Endodermal cell (in vitro differentiated cells): Measurements from ENCODE around the gene TRIP12. TPM values are rescaled to one million over a fixed set of nuclear protein-coding genes. Genes with fewer than 3 reads are reported as not detected.

ENCODE experiments used
- DNase-seq: peaks from one replicate; pipeline ENCODE4 v3.0.0-alpha.2; 2017
- H3K27ac ChIP-seq: 2 replicates; pipeline ENCODE4 v1.5.1; 2013; ENCODE audit warnings: mild to moderate bottlenecking, low read depth, low read length, moderate library complexity
- H3K27me3 ChIP-seq: 2 replicates; pipeline ENCODE4 v1.6.1; 2013; ENCODE audit warnings: mild to moderate bottlenecking, low read length, moderate library complexity; ENCODE audit not compliant: insufficient read depth, control insufficient read depth, poor library complexity, severe bottlenecking
- H3K36me3 ChIP-seq: 2 replicates; pipeline ENCODE4 v1.7.0; 2013; ENCODE audit warnings: mild to moderate bottlenecking, low read length, moderate library complexity; ENCODE audit not compliant: control insufficient read depth, insufficient read depth
- H3K4me1 ChIP-seq: one replicate; pipeline ENCODE4 v1.7.0; 2013; ENCODE audit warnings: low read length; ENCODE audit not compliant: control insufficient read depth, insufficient read depth
- H3K4me3 ChIP-seq: 2 replicates; pipeline ENCODE4 v1.5.1; 2013; ENCODE audit warnings: mild to moderate bottlenecking, low read length, moderate library complexity
- H3K9ac ChIP-seq: 2 replicates; pipeline ENCODE4 v1.6.1; 2013; ENCODE audit warnings: mild to moderate bottlenecking, low read length, moderate library complexity; ENCODE audit not compliant: poor library complexity, severe bottlenecking; ENCODE audit errors: extremely low read depth
- H3K9me3 ChIP-seq: 2 replicates; pipeline ENCODE4 v1.6.1; 2013; ENCODE audit warnings: mild to moderate bottlenecking, low read length, moderate library complexity; ENCODE audit not compliant: control insufficient read depth
- H3K27ac Mint-ChIP-seq: 2 replicates; pipeline ENCODE4 v1.8.0; 2020; ENCODE audit warnings: mixed read lengths
- H3K27me3 Mint-ChIP-seq: 2 replicates; pipeline ENCODE4 v1.8.0; 2021; ENCODE audit warnings: mild to moderate bottlenecking, mixed read lengths; ENCODE audit not compliant: insufficient read depth
- H3K36me3 Mint-ChIP-seq: 2 replicates; pipeline ENCODE4 v1.8.0; 2020; ENCODE audit warnings: low read depth, mixed read lengths
- H3K4me1 Mint-ChIP-seq: 2 replicates; pipeline ENCODE4 v1.8.0; 2020; ENCODE audit warnings: mixed read lengths
- H3K4me3 Mint-ChIP-seq: 2 replicates; pipeline ENCODE4 v1.8.0; 2020; ENCODE audit warnings: mild to moderate bottlenecking, moderate library complexity, mixed read lengths
- H3K9me3 Mint-ChIP-seq: 2 replicates; pipeline ENCODE4 v1.8.0; 2020; ENCODE audit warnings: mild to moderate bottlenecking, mixed read lengths
- WGBS, 2 experiments: methylation state at CpG; one replicate each; pipeline versions ENCODE4 v1.1.5 to v1.1.7; 2013; ENCODE audit warnings: missing lambda C conversion rate in 2 of 2, mixed read lengths in 1 of 2; ENCODE audit not compliant: insufficient coverage in 1 of 2, insufficient read length in 1 of 2; 5-methylcytosine and 5-hydroxymethylcytosine counted together
- long read RNA-seq, 4 experiments: library from polyadenylated mRNA in 2 of 4; library from RNA in 1 of 4; library from capped mRNA in 1 of 4; stranded (forward) in 3 of 4; unstranded in 1 of 4; transcript quantifications; one replicate each; pipeline ENCODE4 v2.0.0, GENCODE V29; 2020 to 2021; ENCODE audit warnings: inconsistent platforms in 1 of 4
- polyA plus RNA-seq, 2 experiments: library from polyadenylated mRNA; stranded (reverse); fragments of 50-300 nt; gene quantifications; one replicate each; pipeline ENCODE4 v1.2.3, GENCODE V29; 2013
- total RNA-seq, 2 donors: library from RNA; stranded (reverse); fragmentation: NEBNext Ultra II Directional in 1 of 2; extraction: Animal tissue kit (Norgen Biotek cat#: 25700) in 1 of 2; gene quantifications; 2 replicates in 1 of 2; 3 replicates in 1 of 2; pipeline ENCODE4 v1.2.1, GENCODE V29; 2021
- TF ChIP-seq, protein P1 (sequence below): fragments of 200-600 bp; sonication (generic); conservative IDR thresholded peaks from 2 replicates; pipeline ENCODE4 v1.5.0; 2021; ENCODE audit warnings: antibody characterized with exemption, mild to moderate bottlenecking

The TRIP12 gene
- 100 to 1,000 TPM; 177 to 229 TPM for total RNA-seq
- 98.1 TPM for polyA plus RNA-seq (2013, experiment 1 of 2)
- 101 TPM for polyA plus RNA-seq (2013, experiment 2 of 2)
- long read RNA-seq, experiment 1, partial matches to known transcripts, result 23 of 39 reads
- long read RNA-seq, experiment 1, other reads (novel, unspliced or antisense), result 16 of 39 reads
- long read RNA-seq, experiment 2, full-length matches to known transcripts, result 1 of 143 reads
- long read RNA-seq, experiment 2, partial matches to known transcripts, result 65 of 143 reads
- long read RNA-seq, experiment 2, other reads (novel, unspliced or antisense), result 77 of 143 reads
- long read RNA-seq, experiment 3, partial matches to known transcripts, result 47 of 105 reads
- long read RNA-seq, experiment 3, other reads (novel, unspliced or antisense), result 55 of 105 reads
- long read RNA-seq, experiment 4, partial matches to known transcripts, result 8 of 8 reads
- long read RNA-seq, experiment 4, other reads (novel, unspliced or antisense), result 0 of 8 reads

DNA sequence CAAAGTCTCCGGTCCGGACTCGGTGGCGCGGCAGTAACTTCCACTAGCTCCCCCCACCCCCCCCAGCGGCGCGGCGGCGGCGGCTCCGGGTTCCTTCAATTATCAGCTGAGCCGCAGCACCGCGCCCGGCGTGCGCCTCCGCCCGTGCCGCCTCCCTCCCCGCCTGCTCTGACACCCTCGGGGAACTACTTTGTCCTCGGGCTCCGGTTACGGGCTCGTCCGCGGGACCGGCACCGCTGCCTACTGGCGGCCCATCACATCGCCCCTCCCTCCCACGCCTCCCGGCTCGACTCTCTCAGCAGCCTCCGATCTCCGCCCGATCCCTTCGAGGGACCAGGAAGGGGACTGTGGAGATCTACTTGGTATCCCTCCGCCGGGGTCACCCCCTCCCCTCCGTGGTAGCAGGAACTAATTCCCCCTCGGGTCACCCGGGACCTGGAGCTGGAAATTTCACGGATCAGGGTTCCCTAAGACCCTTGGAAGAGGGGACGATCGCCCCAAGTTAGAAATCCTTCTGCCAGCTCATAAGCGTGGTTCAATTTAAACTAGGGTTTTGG lies at the start of gene TRIP12:
Gene TRIP12 (minus strand): TSS at position 118 of the 557 bp plus-strand sequence. CDS start 41,930 bp downstream, outside the sequence.
- peak within 1 kb of the TSS; percentile 74 for H3K9ac ChIP-seq
- Mint-ChIP-seq H3K4me1 (peaks cover 9% of the 10 kb centered on the region), H3K9me3 (no peaks in the 10 kb centered on the region), H3K4me3 (peak within 1 kb of the TSS; percentile 99), H3K27me3 (no peaks in the 10 kb centered on the region), H3K27ac (peak within 1 kb of the TSS; percentile 97), H3K36me3 (peaks cover 16% of the 10 kb centered on the region)
- peak within 1 kb of the TSS; percentile 89 for H3K27ac ChIP-seq
- H3K4me3 ChIP-seq, result peak within 1 kb of the TSS; percentile 98
- H3K4me1 ChIP-seq, result no peaks in the 10 kb centered on the region
- no peaks in the 10 kb centered on the region for H3K27me3 ChIP-seq
- H3K9me3 ChIP-seq, result no peaks in the 10 kb centered on the region
- DNase-seq, result peak; percentile 97
- peaks cover 19% of the 10 kb centered on the region for H3K36me3 ChIP-seq
- 0% methylated on average over 22 to 49 of the region's 49 CpGs for WGBS, 2 experiments
- TF ChIP-seq, protein P1, sequence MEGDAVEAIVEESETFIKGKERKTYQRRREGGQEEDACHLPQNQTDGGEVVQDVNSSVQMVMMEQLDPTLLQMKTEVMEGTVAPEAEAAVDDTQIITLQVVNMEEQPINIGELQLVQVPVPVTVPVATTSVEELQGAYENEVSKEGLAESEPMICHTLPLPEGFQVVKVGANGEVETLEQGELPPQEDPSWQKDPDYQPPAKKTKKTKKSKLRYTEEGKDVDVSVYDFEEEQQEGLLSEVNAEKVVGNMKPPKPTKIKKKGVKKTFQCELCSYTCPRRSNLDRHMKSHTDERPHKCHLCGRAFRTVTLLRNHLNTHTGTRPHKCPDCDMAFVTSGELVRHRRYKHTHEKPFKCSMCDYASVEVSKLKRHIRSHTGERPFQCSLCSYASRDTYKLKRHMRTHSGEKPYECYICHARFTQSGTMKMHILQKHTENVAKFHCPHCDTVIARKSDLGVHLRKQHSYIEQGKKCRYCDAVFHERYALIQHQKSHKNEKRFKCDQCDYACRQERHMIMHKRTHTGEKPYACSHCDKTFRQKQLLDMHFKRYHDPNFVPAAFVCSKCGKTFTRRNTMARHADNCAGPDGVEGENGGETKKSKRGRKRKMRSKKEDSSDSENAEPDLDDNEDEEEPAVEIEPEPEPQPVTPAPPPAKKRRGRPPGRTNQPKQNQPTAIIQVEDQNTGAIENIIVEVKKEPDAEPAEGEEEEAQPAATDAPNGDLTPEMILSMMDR, result no peak

DNA sequence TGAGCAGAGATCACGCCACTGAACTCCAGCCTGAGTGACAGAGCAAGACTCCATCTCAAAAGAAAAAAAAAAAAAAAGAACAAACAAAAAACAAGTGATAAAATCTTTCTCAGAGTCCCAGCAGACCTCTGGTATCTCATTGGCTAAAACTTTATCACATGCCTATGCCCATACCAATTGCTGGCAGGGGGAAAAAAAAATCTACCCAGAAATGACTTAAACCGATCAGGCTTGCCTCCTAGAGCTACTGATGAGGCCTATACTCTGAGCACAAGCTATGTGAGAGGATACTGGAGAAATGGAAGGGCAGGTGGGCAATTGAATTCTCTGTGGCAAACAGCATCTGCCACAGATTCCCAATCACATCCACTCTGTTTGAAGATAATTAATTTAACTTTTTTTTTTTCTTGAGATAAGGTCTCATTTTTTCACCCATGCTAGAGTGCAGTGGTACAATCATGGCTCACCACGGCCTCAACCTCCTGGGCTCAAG lies 49.5 kb upstream of the TRIP12 start:
- Mint-ChIP-seq H3K4me1 (peaks cover 12% of the 10 kb centered on the region), H3K27me3 (no peaks in the 10 kb centered on the region), H3K36me3 (no peaks in the 10 kb centered on the region), H3K4me3 (no peak overlapping the region), H3K27ac (no peak overlapping the region), H3K9me3 (peaks cover 3% of the 10 kb centered on the region)
- Histone ChIP-seq H3K27ac (no peak overlapping the region), H3K36me3 (no peaks in the 10 kb centered on the region), H3K9ac (no peak overlapping the region), H3K9me3 (no peaks in the 10 kb centered on the region), H3K4me3 (no peak overlapping the region), H3K4me1 (no peaks in the 10 kb centered on the region), H3K27me3 (no peaks in the 10 kb centered on the region)
- WGBS, 2 experiments, result 100% methylated on average over 3 of the region's 3 CpGs; no CpG with 5 or more reads in 1 of the 2 experiments
- TF ChIP-seq, protein P1, result no peak
- DNase-seq, result no peak

DNA sequence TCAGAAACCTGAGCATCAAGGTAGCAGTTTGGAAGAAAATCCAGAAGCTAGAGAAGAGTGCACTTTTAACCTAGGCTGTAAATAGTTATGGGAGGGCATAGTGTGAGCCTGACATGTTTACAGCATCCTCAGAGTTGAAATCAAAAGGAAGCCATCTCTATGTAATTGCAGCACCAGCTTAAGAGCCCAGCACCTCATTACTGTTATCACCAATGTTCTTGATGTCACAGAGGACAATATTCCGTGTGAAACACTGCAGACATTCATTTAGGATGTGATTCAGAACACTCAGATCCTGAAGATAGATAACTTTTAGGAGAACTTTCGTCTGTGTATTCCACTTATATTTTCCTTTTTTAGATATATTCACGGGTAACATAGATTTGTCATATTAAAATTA lies 48.6 kb upstream of the TRIP12 start:
- no peaks in the 10 kb centered on the region for H3K36me3 ChIP-seq
- H3K27ac ChIP-seq, result no peak overlapping the region
- no peaks in the 10 kb centered on the region for H3K27me3 ChIP-seq
- no peak overlapping the region for H3K4me3 ChIP-seq
- Mint-ChIP-seq H3K27ac (no peak overlapping the region), H3K4me3 (no peak overlapping the region), H3K36me3 (peaks cover under 1% of the 10 kb centered on the region), H3K4me1 (peaks cover 12% of the 10 kb centered on the region), H3K27me3 (no peaks in the 10 kb centered on the region), H3K9me3 (peaks cover 10% of the 10 kb centered on the region)
- DNase-seq, result no peak
- TF ChIP-seq, protein P1, result no peak
- no peak overlapping the region for H3K9ac ChIP-seq
- no peaks in the 10 kb centered on the region for H3K9me3 ChIP-seq
- 77 to 96% methylated on average over 1 to 2 of the region's 3 CpGs for WGBS, 2 experiments
- H3K4me1 ChIP-seq, result no peaks in the 10 kb centered on the region
